ENCODE results near the gene ANKRD28. TPM values are rescaled to one million over a fixed set of nuclear protein-coding genes. Genes with fewer than 3 reads are reported as not detected.
"Not testable (repeated sequence)": the region's sequence is repeated elsewhere in the genome, so short reads cannot be mapped to it uniquely, and the experiment has no call there.

ANKRD28 gene
- total and polyA plus RNA-seq, 2 experiments from 2014 or later: 15.2 to 61.3 TPM

- TF ChIP-seq CTCF (conservative IDR thresholded peaks at IDR 0.05; ENCODE audit: low read depth in 2 of 2) (no peak), NANOG (IDR thresholded peaks at IDR 0.05; ENCODE audit: borderline replicate concordance) (no peak), POLR2AphosphoS5 (IDR thresholded peaks at IDR 0.05; ENCODE audit: low read depth) (no peak), EZH2phosphoT487 (IDR thresholded peaks at IDR 0.05; ENCODE audit: unreplicated experiment) (no peak), STAT1 (IDR thresholded peaks at IDR 0.05; ENCODE audit: unreplicated experiment) (no peak), JUNB (IDR thresholded peaks at IDR 0.05; ENCODE audit: unreplicated experiment) (no peak), EZH2 (IDR thresholded peaks at IDR 0.05; ENCODE audit: low read depth, unreplicated experiment) (no peak), ZNF331 (CRISPR knock-in tag; IDR thresholded peaks at IDR 0.05; ENCODE audit: low read depth) (no peak), ZNF114 (CRISPR knock-in tag; IDR thresholded peaks at IDR 0.05) (no peak)
Observed at GRCh38 chr3:15844889-15845288, 47.1 kb upstream of the ANKRD28 start (continued).

GRCh38 chr3:15841091-15841973 is 43.6 kb upstream of the ANKRD28 start:
- not testable (repeated sequence) for H3K9me2 ChIP-seq (ENCODE audit: insufficient read depth); H3K27me3 ChIP-seq (ENCODE audit: insufficient read depth); H3K27me3 Mint-ChIP-seq (ENCODE audit: insufficient read depth, low read depth, poor library complexity); H2AFZ ChIP-seq; ATAC-seq; H3K27ac Mint-ChIP-seq; H3K4me1 Mint-ChIP-seq; H3F3A ChIP-seq (replicated peaks; ENCODE audit: low read depth); H3K4me1 ChIP-seq (ENCODE audit: insufficient read depth); DNase-seq (ENCODE audit: low spot score); H3K9me3 Mint-ChIP-seq; H3K4me3 Mint-ChIP-seq; H3K4me3 ChIP-seq; H3K27ac ChIP-seq (ENCODE audit: low read depth); H3K4me2 ChIP-seq; H3K36me3 ChIP-seq (ENCODE audit: insufficient read depth)
- Histone ChIP-seq H3K79me2 (replicated peaks; ENCODE audit: insufficient read depth) (peaks cover 100% of the 10 kb centered on the region), H4K20me1 (replicated peaks; ENCODE audit: insufficient read depth) (peaks cover 33% of the 10 kb centered on the region)
- peaks cover 22% of the 10 kb centered on the region for H3K36me3 Mint-ChIP-seq (ENCODE audit: low read depth)

GRCh38 chr3:15839568-15839967 is 41.8 kb upstream of the ANKRD28 start:
- Histone ChIP-seq H3K4me3 (no peak overlapping the region), H3F3A (replicated peaks; ENCODE audit: low read depth) (no peaks in the 10 kb centered on the region), H3K9me2 (ENCODE audit: insufficient read depth) (no peaks in the 10 kb centered on the region), H3K36me3 (ENCODE audit: insufficient read depth) (no peaks in the 10 kb centered on the region), H3K79me2 (replicated peaks; ENCODE audit: insufficient read depth) (peaks cover 100% of the 10 kb centered on the region), H3K27ac (ENCODE audit: low read depth) (no peak overlapping the region), H3K4me2 (no peak overlapping the region), H4K20me1 (replicated peaks; ENCODE audit: insufficient read depth) (peaks cover 23% of the 10 kb centered on the region), H2AFZ (no peak overlapping the region), H3K4me1 (ENCODE audit: insufficient read depth) (peaks cover 6% of the 10 kb centered on the region; the same call in 1 of the 2 replicates), H3K27me3 (ENCODE audit: insufficient read depth) (no peaks in the 10 kb centered on the region)
- Mint-ChIP-seq H3K36me3 (ENCODE audit: low read depth) (peaks cover 22% of the 10 kb centered on the region), H3K27ac (no peak overlapping the region), H3K9me3 (peaks cover 10% of the 10 kb centered on the region; the same call in 2 of the 3 replicates), H3K4me1 (peaks cover 4% of the 10 kb centered on the region; the same call in 2 of the 3 replicates), H3K4me3 (no peak overlapping the region), H3K27me3 (ENCODE audit: insufficient read depth, low read depth, poor library complexity) (peaks cover 3% of the 10 kb centered on the region)
- ATAC-seq: no peak
- DNase-seq (ENCODE audit: low spot score): no peak
- TF ChIP-seq CTCF (conservative IDR thresholded peaks at IDR 0.05; ENCODE audit: low read depth in 2 of 2) (no peak), ETS1 (IDR thresholded peaks at IDR 0.05) (no peak)
